HepG2 (cell line): ENCODE results near the gene NCF2. TPM values are rescaled to one million over a fixed set of nuclear protein-coding genes. Genes with fewer than 3 reads are reported as not detected.

Experiments used
- E2F2 ChIP-seq: sonication (generic); formaldehyde crosslinking; IDR thresholded peaks from 2 replicates; pipeline ENCODE4 v1.4.0; 2020; ENCODE audit warnings: missing genetic modification reagents, borderline replicate concordance
- MNT ChIP-seq: fragments of 450-650 bp; IDR thresholded peaks from 2 replicates; pipeline ENCODE4 v1.6.1; 2016
- NFAT5 ChIP-seq: sonication (generic); formaldehyde crosslinking; IDR thresholded peaks from 2 replicates; pipeline ENCODE4 v1.4.0; 2020; ENCODE audit warnings: missing genetic modification reagents
- NONO ChIP-seq, 2 experiments: fragments of 450-650 bp in 1 of 2; sonication (generic) in 1 of 2; formaldehyde crosslinking in 1 of 2; IDR thresholded peaks in 1 of 2; conservative IDR thresholded peaks in 1 of 2; 2 replicates each; pipeline versions ENCODE4 v1.6.1 to v1.8.0; 2017 to 2022; ENCODE audit warnings: mild to moderate bottlenecking in 1 of 2, missing genetic modification reagents in 1 of 2, moderate library complexity in 1 of 2
- PITX1 ChIP-seq: sonication (generic); formaldehyde crosslinking; IDR thresholded peaks from 2 replicates; pipeline ENCODE4 v1.5.1; 2020; ENCODE audit warnings: mild to moderate bottlenecking, missing genetic modification reagents
- RFX3 ChIP-seq: IDR thresholded peaks from 2 replicates; pipeline ENCODE4 v1.6.1; 2016; ENCODE audit warnings: missing biosample characterization, missing genetic modification reagents
- SALL1 ChIP-seq: sonication (generic); formaldehyde crosslinking; IDR thresholded peaks from 2 replicates; pipeline ENCODE4 v1.8.0; 2022; ENCODE audit warnings: mild to moderate bottlenecking, missing genetic modification reagents
- ZNF407 ChIP-seq: sonication (generic); formaldehyde crosslinking; IDR thresholded peaks from one replicate; pipeline ENCODE4 v1.5.1; 2020; ENCODE audit warnings: mild to moderate bottlenecking, missing genetic modification reagents; ENCODE audit errors: not compliant biosample characterization
- ZNF777 ChIP-seq: sonication (generic); formaldehyde crosslinking; IDR thresholded peaks from 2 replicates; pipeline ENCODE4 v1.4.0; 2020; ENCODE audit warnings: missing genetic modification reagents
- polyA plus RNA-seq, 8 experiments: library from polyadenylated mRNA; depleted of rRNA in 3 of 8; stranded (reverse) in 7 of 8; unstranded in 1 of 8; fragments of >200 nt; fragmentation: Illumina TruSeq in 4 of 8; extraction: Trizol in 4 of 8; gene quantifications; 2 replicates each; pipeline versions ENCODE4 v1.2.1 to v1.2.3, GENCODE V29; 2011 to 2016; ENCODE audit warnings: low read depth in 4 of 8, missing spikeins in 1 of 8, mixed read lengths in 1 of 8; ENCODE audit not compliant: insufficient read depth in 1 of 8
- total RNA-seq, 5 experiments: library from RNA; depleted of rRNA; stranded (reverse); fragments of >200 nt; fragmentation: Illumina TruSeq; extraction: Trizol; gene quantifications; 2 replicates each; pipeline ENCODE4 v1.2.3, GENCODE V29; 2016; ENCODE audit warnings: low read depth in 1 of 5

Gene NCF2
- total and polyA plus RNA-seq, 2 of the 13 experiments (the other 11 are each of a cell fraction or from before 2014, with no cell fraction given) = 0.18 to 0.46 TPM

- TF ChIP-seq E2F2 = no peak
- peak; percentile 76 for TF ChIP-seq RFX3 (CRISPR knock-in tag)
- peak; percentile 15 for TF ChIP-seq ZNF407 (CRISPR knock-in tag)
- TF ChIP-seq SALL1 = peak; percentile 79
- TF ChIP-seq ZNF777 (CRISPR knock-in tag) = peak; percentile 85; the same call in 1 of the 2 replicates
- TF ChIP-seq NFAT5 (CRISPR knock-in tag) = 0 out of 2 replicates have a peak, but pooled peaks have one; percentile 4
- TF ChIP-seq PITX1 (CRISPR knock-in tag) = peak; percentile 37; the same call in 1 of the 2 replicates
- no peak for TF ChIP-seq NONO (IDR thresholded peaks at IDR 0.05)
- TF ChIP-seq NONO (CRISPR knock-in tag; conservative IDR thresholded peaks at IDR 0.05) = peak; percentile 74
- TF ChIP-seq MNT = peak; percentile 19; the same call in 1 of the 2 replicates
These were observed 45.5 kb upstream of the NCF2 start, which contains the start of gene ARPC5 (continued) for GRCh38 chr1:183635606-183636333.
